Gastroesophageal sphincter (tissue), 4 donors: ENCODE results near the gene COL25A1. TPM values are rescaled to one million over a fixed set of nuclear protein-coding genes. Genes with fewer than 3 reads are reported as not detected.

Experiments used
- ATAC-seq: fragments of 150-250 bp; one replicate; pipeline ENCODE4 v1.9.1; 2016; ENCODE audit warnings: mild to moderate bottlenecking, moderate library complexity
- H3K27ac ChIP-seq, 4 donors: fragments of 200-600 bp; sonication (generic) in 3 of 4; 1 replicate in 3 of 4; 2 replicates in 1 of 4; pipeline ENCODE4 v1.5.1; 2016 to 2019
- H3K27me3 ChIP-seq: fragments of 200-600 bp; sonication (generic); one replicate; pipeline ENCODE4 v1.5.1; 2019
- H3K36me3 ChIP-seq, 2 donors: fragments of 200-600 bp; sonication (generic); one replicate each; pipeline ENCODE4 v1.5.1; 2019; ENCODE audit warnings: control low read depth in 1 of 2
- H3K4me1 ChIP-seq, 3 donors: fragments of 200-600 bp; sonication (generic); 1 replicate in 2 of 3; 2 replicates in 1 of 3; pipeline ENCODE4 v1.5.1; 2016 to 2019; ENCODE audit warnings: control low read depth in 2 of 3
- H3K4me3 ChIP-seq, 2 donors: fragments of 200-600 bp; sonication (generic); one replicate each; pipeline ENCODE4 v1.5.1; 2019; ENCODE audit warnings: mild to moderate bottlenecking in 1 of 2, moderate library complexity in 1 of 2
- H3K9me3 ChIP-seq, 3 donors: fragments of 200-600 bp; sonication (generic); one replicate each; pipeline ENCODE4 v1.5.1; 2017 to 2019; ENCODE audit warnings: control low read depth in 2 of 3
- EP300 ChIP-seq: sonication (generic); formaldehyde crosslinking; IDR thresholded peaks from one replicate; pipeline ENCODE4 v1.6.1; 2017; ENCODE audit warnings: antibody characterized with exemption, mild to moderate bottlenecking
- POLR2A ChIP-seq, 2 donors: fragments of 450-650 bp; IDR thresholded peaks; one replicate each; pipeline ENCODE4 v1.6.1; 2017; ENCODE audit warnings: antibody characterized with exemption in 2 of 2, mild to moderate bottlenecking in 2 of 2, moderate library complexity in 1 of 2
- POLR2AphosphoS5 ChIP-seq: sonication (generic); formaldehyde crosslinking; IDR thresholded peaks from one replicate; pipeline ENCODE4 v1.6.1; 2017; ENCODE audit warnings: antibody characterized with exemption
- WGBS, 2 donors: methylation state at CpG; one replicate each; pipeline ENCODE4 v1.1.5; 2018; ENCODE audit warnings: low coverage in 1 of 2; 5-methylcytosine and 5-hydroxymethylcytosine counted together
- total RNA-seq, 4 donors: library from RNA; depleted of rRNA; stranded (reverse); fragments of >200 nt; gene quantifications; one replicate each; pipeline ENCODE4 v1.1.0, GENCODE V29; 2016
- TF ChIP-seq, protein P1 (sequence below), 4 experiments: fragments of 200-600 bp in 2 of 4; fragments of 450-650 bp in 2 of 4; sonication (generic) in 1 of 4; IDR thresholded peaks; one replicate each; pipeline ENCODE4 v1.5.1; 2017 to 2019; ENCODE audit warnings: antibody characterized with exemption in 4 of 4, mild to moderate bottlenecking in 2 of 4, moderate library complexity in 2 of 4

Gene COL25A1
- total RNA-seq, 4 donors from 2014 or later, result 0.40 to 1.8 (median 1.0) TPM

DNA sequence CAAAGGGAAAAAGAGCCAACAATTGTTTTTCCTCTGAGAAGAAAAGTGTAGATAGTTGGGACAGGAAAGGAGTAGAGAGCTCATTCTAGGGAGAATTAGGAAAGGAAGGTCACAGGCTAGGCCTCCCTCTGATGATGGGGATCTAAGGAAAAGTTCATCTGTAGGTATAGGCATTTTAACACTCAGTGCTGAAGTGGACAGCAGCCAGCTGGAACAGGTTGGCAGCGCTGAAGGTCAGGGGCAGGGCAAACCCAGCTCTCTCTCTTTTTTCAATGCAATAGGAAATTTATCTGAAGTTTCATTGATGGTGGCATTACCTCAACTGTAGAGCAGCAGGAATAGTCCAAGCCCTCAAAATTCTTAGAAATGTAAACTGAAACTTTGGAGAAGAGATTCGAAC lies 441.1 kb downstream of the COL25A1 start:
- TF ChIP-seq, protein P1, sequence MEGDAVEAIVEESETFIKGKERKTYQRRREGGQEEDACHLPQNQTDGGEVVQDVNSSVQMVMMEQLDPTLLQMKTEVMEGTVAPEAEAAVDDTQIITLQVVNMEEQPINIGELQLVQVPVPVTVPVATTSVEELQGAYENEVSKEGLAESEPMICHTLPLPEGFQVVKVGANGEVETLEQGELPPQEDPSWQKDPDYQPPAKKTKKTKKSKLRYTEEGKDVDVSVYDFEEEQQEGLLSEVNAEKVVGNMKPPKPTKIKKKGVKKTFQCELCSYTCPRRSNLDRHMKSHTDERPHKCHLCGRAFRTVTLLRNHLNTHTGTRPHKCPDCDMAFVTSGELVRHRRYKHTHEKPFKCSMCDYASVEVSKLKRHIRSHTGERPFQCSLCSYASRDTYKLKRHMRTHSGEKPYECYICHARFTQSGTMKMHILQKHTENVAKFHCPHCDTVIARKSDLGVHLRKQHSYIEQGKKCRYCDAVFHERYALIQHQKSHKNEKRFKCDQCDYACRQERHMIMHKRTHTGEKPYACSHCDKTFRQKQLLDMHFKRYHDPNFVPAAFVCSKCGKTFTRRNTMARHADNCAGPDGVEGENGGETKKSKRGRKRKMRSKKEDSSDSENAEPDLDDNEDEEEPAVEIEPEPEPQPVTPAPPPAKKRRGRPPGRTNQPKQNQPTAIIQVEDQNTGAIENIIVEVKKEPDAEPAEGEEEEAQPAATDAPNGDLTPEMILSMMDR (IDR thresholded peaks at IDR 0.05), result no peak
- TF ChIP-seq POLR2AphosphoS5 (no peak), POLR2A (IDR thresholded peaks at IDR 0.05) (no peak), EP300 (no peak)
- Histone ChIP-seq H3K4me1 (no peaks in the 10 kb centered on the region), H3K27me3 (no peaks in the 10 kb centered on the region), H3K36me3 (no peaks in the 10 kb centered on the region), H3K27ac (no peak overlapping the region), H3K9me3 (no peaks in the 10 kb centered on the region), H3K4me3 (no peak overlapping the region)
- no peak for ATAC-seq
- 50 to 55% methylated on average over 2 of the region's 2 CpGs for WGBS, 2 donors

DNA sequence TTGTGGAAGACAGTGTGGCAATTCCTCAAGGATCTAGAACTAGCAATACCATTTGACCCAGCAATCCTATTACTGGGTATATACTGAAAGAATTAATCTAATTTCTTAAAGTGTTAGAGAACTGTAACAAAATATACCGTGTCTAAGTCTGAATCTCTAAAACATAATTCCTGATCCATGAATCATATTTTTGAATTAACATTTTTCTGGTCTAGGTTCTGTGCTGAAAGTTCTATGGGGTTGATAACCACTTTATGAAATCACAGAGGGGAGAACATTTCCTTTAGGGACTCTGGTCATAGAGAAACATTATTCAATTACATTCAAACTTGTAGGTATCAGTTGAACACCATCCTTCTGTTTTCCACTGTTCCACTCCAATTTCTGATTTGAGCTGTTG lies 447.7 kb downstream of the COL25A1 start:
- Histone ChIP-seq H3K4me1 (no peaks in the 10 kb centered on the region), H3K27me3 (no peaks in the 10 kb centered on the region), H3K4me3 (no peak overlapping the region), H3K27ac (no peak overlapping the region), H3K9me3 (no peaks in the 10 kb centered on the region), H3K36me3 (no peaks in the 10 kb centered on the region)
- TF ChIP-seq, protein P1 (IDR thresholded peaks at IDR 0.05), result no peak
- TF ChIP-seq POLR2A (IDR thresholded peaks at IDR 0.05), result no peak
- TF ChIP-seq EP300, result no peak
- TF ChIP-seq POLR2AphosphoS5, result no peak
- no peak for ATAC-seq
- 88 to 95% methylated on average over 1 of the region's 1 CpG for WGBS, 2 donors

DNA sequence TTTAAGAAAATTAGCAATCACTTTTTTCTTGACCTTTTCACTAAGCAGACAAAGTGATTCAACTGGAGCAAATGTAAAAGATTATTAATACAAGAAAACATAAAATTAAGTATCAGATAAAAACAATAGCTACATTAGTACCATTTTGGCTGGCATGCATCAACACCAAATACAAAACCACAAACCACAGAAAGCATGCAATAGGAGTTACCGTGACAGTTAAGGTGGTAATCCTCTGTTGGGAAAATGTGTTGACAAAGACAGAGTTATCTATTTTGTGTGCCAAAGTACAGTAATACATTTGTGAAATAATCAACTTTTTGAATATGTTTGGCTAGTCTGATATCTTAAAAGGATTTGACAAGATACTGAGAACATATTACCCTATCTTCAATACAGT lies 449.8 kb downstream of the COL25A1 start:
- no peak overlapping the region for H3K27ac ChIP-seq
- no peaks in the 10 kb centered on the region for H3K27me3 ChIP-seq
- no peak for ATAC-seq
- no peak overlapping the region for H3K4me3 ChIP-seq
- no peaks in the 10 kb centered on the region for H3K4me1 ChIP-seq
- H3K9me3 ChIP-seq, result no peaks in the 10 kb centered on the region
- no peaks in the 10 kb centered on the region for H3K36me3 ChIP-seq
- TF ChIP-seq EP300 (no peak), POLR2A (IDR thresholded peaks at IDR 0.05) (no peak)
- 64% methylated on average over 1 of the region's 1 CpG; no CpG with 5 or more reads in 1 of the 2 donors for WGBS, 2 donors

DNA sequence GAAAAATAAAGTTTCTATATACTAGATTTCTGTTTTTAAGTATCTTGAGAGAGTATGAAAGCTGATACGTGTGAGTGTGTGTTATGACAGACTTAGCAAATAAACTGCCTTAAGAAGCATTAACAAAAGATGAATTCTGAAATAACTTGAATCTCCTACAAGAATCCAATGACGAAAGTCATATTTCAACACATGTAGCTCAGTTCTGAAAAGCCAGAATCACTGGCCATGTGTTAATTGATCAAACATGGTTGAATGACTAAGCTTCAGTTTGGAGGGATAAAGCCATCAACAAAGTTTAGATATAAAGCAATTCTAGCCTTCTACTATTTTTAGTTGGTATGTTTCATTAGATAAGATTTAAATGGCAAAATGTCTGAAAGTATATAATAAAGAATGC lies 451.1 kb downstream of the COL25A1 start:
- Histone ChIP-seq H3K27ac (no peak overlapping the region), H3K27me3 (no peaks in the 10 kb centered on the region), H3K4me3 (no peak overlapping the region), H3K9me3 (no peaks in the 10 kb centered on the region), H3K36me3 (no peaks in the 10 kb centered on the region), H3K4me1 (no peaks in the 10 kb centered on the region)
- ATAC-seq, result no peak
- 24 to 26% methylated on average over 2 of the region's 2 CpGs for WGBS, 2 donors
- TF ChIP-seq EP300 (no peak), POLR2AphosphoS5 (no peak), POLR2A (IDR thresholded peaks at IDR 0.05) (no peak)
- TF ChIP-seq, protein P1 (IDR thresholded peaks at IDR 0.05), result no peak

DNA sequence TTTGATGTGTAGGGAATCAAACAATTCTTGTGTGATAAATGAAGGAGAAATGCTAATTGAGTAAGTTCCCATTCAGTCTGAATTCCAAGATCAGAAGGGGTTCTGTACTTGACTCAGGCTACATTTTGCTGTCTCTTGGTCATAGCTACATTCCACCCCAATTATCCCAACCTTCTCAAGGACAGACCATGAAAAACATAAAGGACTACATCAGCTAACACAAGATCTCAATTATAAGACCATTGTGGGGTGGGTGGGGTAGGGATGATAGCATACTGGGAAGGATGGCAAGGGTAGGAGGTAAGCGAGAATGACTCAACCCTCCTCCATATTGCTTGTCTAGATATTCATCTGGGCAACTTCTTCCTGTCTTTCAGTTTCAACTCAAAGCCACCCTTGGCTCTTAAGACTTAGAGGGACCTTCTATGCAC lies 452.2 kb downstream of the COL25A1 start:
- no peak for ATAC-seq
- no peak overlapping the region for H3K4me3 ChIP-seq
- no peaks in the 10 kb centered on the region for H3K4me1 ChIP-seq
- WGBS, 2 donors, result 71 to 90% methylated on average over 1 of the region's 1 CpG
- no peaks in the 10 kb centered on the region for H3K36me3 ChIP-seq
- no peaks in the 10 kb centered on the region for H3K9me3 ChIP-seq
- H3K27me3 ChIP-seq, result no peaks in the 10 kb centered on the region
- no peak overlapping the region for H3K27ac ChIP-seq
- TF ChIP-seq POLR2A (IDR thresholded peaks at IDR 0.05) (no peak), EP300 (no peak), POLR2AphosphoS5 (no peak)
- TF ChIP-seq, protein P1 (IDR thresholded peaks at IDR 0.05), result no peak
